Measurements from ENCODE around the gene USP7.

The USP7 gene

GRCh38 chr16:8905795-8906591, 57.7 kb downstream of the USP7 start:
- Histone ChIP-seq H3K27ac (ENCODE audit: low read length) (no peak overlapping the region), H3F3A (ENCODE audit: insufficient read depth, low read length) (peaks cover under 1% of the 10 kb centered on the region; the same call in 1 of the 2 replicates), H3K9me2 (replicated peaks; ENCODE audit: insufficient read depth, low read length) (no peaks in the 10 kb centered on the region), H3K27me3 (replicated peaks; ENCODE audit: insufficient read depth, low read length) (no peaks in the 10 kb centered on the region), H3K79me2 (ENCODE audit: low read length) (peaks cover 87% of the 10 kb centered on the region), H3K4me3 (ENCODE audit: low read length) (no peak overlapping the region), H3K9ac (ENCODE audit: low read length) (no peak overlapping the region), H4K20me1 (ENCODE audit: insufficient read depth, low read length) (peaks cover 6% of the 10 kb centered on the region; the same call in 1 of the 2 replicates), H2AFZ (ENCODE audit: low read length) (no peak overlapping the region), H3K36me3 (replicated peaks; ENCODE audit: insufficient read depth, low read length) (peaks cover 30% of the 10 kb centered on the region; the same call in 1 of the 2 replicates), H3K4me1 (ENCODE audit: low read length) (peaks cover 2% of the 10 kb centered on the region; the same call in 1 of the 2 replicates), H3K4me2 (ENCODE audit: low read depth, low read length) (no peak overlapping the region), H3K9me3 (replicated peaks; ENCODE audit: insufficient read depth, low read length) (no peaks in the 10 kb centered on the region)
- DNase-seq: no peak
- TF ChIP-seq EZH2 (optimal IDR thresholded peaks at IDR 0.05; ENCODE audit: low read depth, low read length) (no peak), CTCF (IDR thresholded peaks at IDR 0.05; ENCODE audit: low read length) (peak; percentile 23; the same call in 1 of the 2 replicates), EZH2phosphoT487 (IDR thresholded peaks at IDR 0.05; ENCODE audit: low read length) (no peak)

GRCh38 chr16:8905168-8905762, 58.4 kb downstream of the USP7 start:
- Histone ChIP-seq H2AFZ (ENCODE audit: low read length) (no peak overlapping the region), H3K79me2 (ENCODE audit: low read length) (peaks cover 80% of the 10 kb centered on the region), H3F3A (ENCODE audit: insufficient read depth, low read length) (peaks cover 7% of the 10 kb centered on the region), H3K9me2 (replicated peaks; ENCODE audit: insufficient read depth, low read length) (no peaks in the 10 kb centered on the region), H3K4me3 (ENCODE audit: low read length) (no peak overlapping the region), H3K9ac (ENCODE audit: low read length) (no peak overlapping the region), H3K9me3 (replicated peaks; ENCODE audit: insufficient read depth, low read length) (no peaks in the 10 kb centered on the region), H3K4me2 (ENCODE audit: low read depth, low read length) (no peak overlapping the region), H3K27ac (ENCODE audit: low read length) (no peak overlapping the region), H4K20me1 (ENCODE audit: insufficient read depth, low read length) (peaks cover 6% of the 10 kb centered on the region; the same call in 1 of the 2 replicates), H3K36me3 (replicated peaks; ENCODE audit: insufficient read depth, low read length) (peaks cover 34% of the 10 kb centered on the region), H3K4me1 (ENCODE audit: low read length) (peaks cover 9% of the 10 kb centered on the region; the same call in 1 of the 2 replicates), H3K27me3 (replicated peaks; ENCODE audit: insufficient read depth, low read length) (no peaks in the 10 kb centered on the region)
- TF ChIP-seq CTCF (IDR thresholded peaks at IDR 0.05; ENCODE audit: low read length) (peak; percentile 37), EZH2phosphoT487 (IDR thresholded peaks at IDR 0.05; ENCODE audit: low read length) (no peak), EZH2 (optimal IDR thresholded peaks at IDR 0.05; ENCODE audit: low read depth, low read length) (no peak)
- DNase-seq: peak; percentile 24

GRCh38 chr16:8904018-8904430, 59.7 kb downstream of the USP7 start:
- Histone ChIP-seq H4K20me1 (ENCODE audit: insufficient read depth, low read length) (peaks cover 13% of the 10 kb centered on the region; the same call in 1 of the 2 replicates), H3F3A (ENCODE audit: insufficient read depth, low read length) (peaks cover 20% of the 10 kb centered on the region), H3K4me2 (ENCODE audit: low read depth, low read length) (no peak overlapping the region), H3K4me1 (ENCODE audit: low read length) (peaks cover 18% of the 10 kb centered on the region), H3K4me3 (ENCODE audit: low read length) (no peak overlapping the region), H3K9ac (ENCODE audit: low read length) (no peak overlapping the region), H3K9me2 (replicated peaks; ENCODE audit: insufficient read depth, low read length) (no peaks in the 10 kb centered on the region), H3K79me2 (ENCODE audit: low read length) (peaks cover 75% of the 10 kb centered on the region), H3K27ac (ENCODE audit: low read length) (no peak overlapping the region), H3K27me3 (replicated peaks; ENCODE audit: insufficient read depth, low read length) (no peaks in the 10 kb centered on the region), H3K9me3 (replicated peaks; ENCODE audit: insufficient read depth, low read length) (no peaks in the 10 kb centered on the region), H3K36me3 (replicated peaks; ENCODE audit: insufficient read depth, low read length) (peaks cover 42% of the 10 kb centered on the region), H2AFZ (ENCODE audit: low read length) (no peak overlapping the region)
- TF ChIP-seq CTCF (IDR thresholded peaks at IDR 0.05; ENCODE audit: low read length): no peak
- no peak for TF ChIP-seq EZH2 (optimal IDR thresholded peaks at IDR 0.05; ENCODE audit: low read depth, low read length)
- TF ChIP-seq EZH2phosphoT487 (IDR thresholded peaks at IDR 0.05; ENCODE audit: low read length): no peak
- no peak for DNase-seq
